Endothelial cell (in vitro differentiated cells): ENCODE measurements around the gene DENND4B. TPM values are rescaled to one million over a fixed set of nuclear protein-coding genes. Genes with fewer than 3 reads are reported as not detected.
A peak's percentile ranks its signal among the peaks of the same experiment; 100 is the strongest.

ENCODE experiments used
- DNase-seq: peaks from one replicate; pipeline ENCODE4 v3.0.0; 2021; ENCODE audit warnings: low spot score
- H3K27ac Mint-ChIP-seq: one replicate; pipeline ENCODE4 v1.8.0; 2021; ENCODE audit warnings: mixed read lengths, inconsistent platforms; ENCODE audit not compliant: unreplicated experiment
- H3K27me3 Mint-ChIP-seq: one replicate; pipeline ENCODE4 v1.8.0; 2021; ENCODE audit warnings: mild to moderate bottlenecking, moderate library complexity, mixed read lengths, inconsistent platforms; ENCODE audit not compliant: unreplicated experiment
- H3K36me3 Mint-ChIP-seq: one replicate; pipeline ENCODE4 v1.8.0; 2021; ENCODE audit warnings: mild to moderate bottlenecking, low read depth, mixed read lengths, inconsistent platforms; ENCODE audit not compliant: unreplicated experiment
- H3K4me1 Mint-ChIP-seq: one replicate; pipeline ENCODE4 v1.8.0; 2021; ENCODE audit warnings: mild to moderate bottlenecking, mixed read lengths, inconsistent platforms; ENCODE audit not compliant: unreplicated experiment
- H3K4me3 Mint-ChIP-seq: one replicate; pipeline ENCODE4 v1.8.0; 2021; ENCODE audit warnings: mild to moderate bottlenecking, mixed read lengths, inconsistent platforms; ENCODE audit not compliant: unreplicated experiment
- H3K9me3 Mint-ChIP-seq: one replicate; pipeline ENCODE4 v1.8.0; 2021; ENCODE audit warnings: mixed read lengths, inconsistent platforms; ENCODE audit not compliant: unreplicated experiment
- CTCF ChIP-seq: fragments of 200-600 bp; sonication (generic); IDR thresholded peaks from one replicate; pipeline ENCODE4 v1.5.0; 2021; ENCODE audit warnings: antibody characterized with exemption; ENCODE audit not compliant: unreplicated experiment
- total RNA-seq: library from RNA; stranded (reverse); fragmentation: NEBNext Ultra II Directional; extraction: Animal tissue kit (Norgen Biotek cat#: 25700); gene quantifications from one replicate; pipeline ENCODE4 v1.2.1, GENCODE V29; 2021; ENCODE audit not compliant: unreplicated experiment

Gene DENND4B
- total RNA-seq, 1 donor from 2014 or later, result 53.1 TPM

GRCh38 chr1:153945795-153946621 is 510 bp downstream of the DENND4B start:
- Mint-ChIP-seq H3K9me3 (no peaks in the 10 kb centered on the region), H3K36me3 (peaks cover 14% of the 10 kb centered on the region), H3K27me3 (peaks cover 15% of the 10 kb centered on the region), H3K4me3 (peak overlapping the region; percentile 97), H3K4me1 (peaks cover 18% of the 10 kb centered on the region), H3K27ac (no peak overlapping the region)
- peak; percentile 65 for DNase-seq
- no peak for TF ChIP-seq CTCF

- no peak for TF ChIP-seq CTCF
- Mint-ChIP-seq H3K4me3 (peak overlapping the region; percentile 97), H3K27ac (peak overlapping the region; percentile 74), H3K9me3 (no peaks in the 10 kb centered on the region), H3K4me1 (peaks cover 18% of the 10 kb centered on the region), H3K36me3 (peaks cover 11% of the 10 kb centered on the region), H3K27me3 (peaks cover 16% of the 10 kb centered on the region)
- no peak for DNase-seq
These were observed 1.3 kb downstream of the DENND4B start for GRCh38 chr1:153945131-153945794.

GRCh38 chr1:153944827-153945117 is 1.7 kb downstream of the DENND4B start:
- Mint-ChIP-seq H3K27me3 (peaks cover 17% of the 10 kb centered on the region), H3K9me3 (no peaks in the 10 kb centered on the region), H3K27ac (no peak overlapping the region), H3K4me1 (peaks cover 18% of the 10 kb centered on the region), H3K36me3 (peaks cover 13% of the 10 kb centered on the region), H3K4me3 (peak overlapping the region; percentile 97)
- no peak for TF ChIP-seq CTCF
- no peak for DNase-seq

GRCh38 chr1:153944005-153944826 is 2.3 kb downstream of the DENND4B start:
- Mint-ChIP-seq H3K4me1 (peaks cover 18% of the 10 kb centered on the region), H3K27ac (peak overlapping the region; percentile 80), H3K36me3 (peaks cover 15% of the 10 kb centered on the region), H3K4me3 (peak overlapping the region; percentile 97), H3K9me3 (no peaks in the 10 kb centered on the region), H3K27me3 (peaks cover 17% of the 10 kb centered on the region)
- TF ChIP-seq CTCF, result no peak
- DNase-seq, result no peak
